GM12874 (cell line): ENCODE results near the gene TMEM163.

Experiments used
- CTCF ChIP-seq: IDR thresholded peaks from 2 replicates; pipeline ENCODE4 v1.5.1; 2011; ENCODE audit warnings: low read depth, mild to moderate bottlenecking, control low read depth, low read length, moderate library complexity; ENCODE audit not compliant: insufficient read depth

TMEM163 gene

GRCh38 chr2:134460583-134460998, 258.2 kb downstream of the TMEM163 start:
- peak; percentile 84 for TF ChIP-seq CTCF

- TF ChIP-seq CTCF, result no peak
These were observed 258.9 kb downstream of the TMEM163 start for GRCh38 chr2:134459706-134460406.

- no peak for TF ChIP-seq CTCF
These were observed 259.9 kb downstream of the TMEM163 start for GRCh38 chr2:134458950-134459349.

GRCh38 chr2:134458473-134458853, 260.3 kb downstream of the TMEM163 start:
- TF ChIP-seq CTCF, result no peak

GRCh38 chr2:134457765-134458472, 260.9 kb downstream of the TMEM163 start:
- no peak for TF ChIP-seq CTCF

GRCh38 chr2:134457353-134457752, 261.4 kb downstream of the TMEM163 start:
- TF ChIP-seq CTCF, result no peak

GRCh38 chr2:134455426-134455825, 263.4 kb downstream of the TMEM163 start:
- no peak for TF ChIP-seq CTCF
